Transverse colon (tissue), 4 donors: ENCODE measurements around the gene GPR68. TPM values are rescaled to one million over a fixed set of nuclear protein-coding genes. Genes with fewer than 3 reads are reported as not detected.

Source experiments
- DNase-seq: peaks from one replicate; pipeline ENCODE4 v3.0.0-alpha.2; 2019
- H3K27ac ChIP-seq, 4 donors: fragments of 200-600 bp; sonication (generic); 2 replicates each; pipeline ENCODE4 v1.5.1; 2016 to 2018; ENCODE audit warnings: inconsistent platforms in 4 of 4
- H3K27me3 ChIP-seq: fragments of 200-600 bp; sonication (generic); 2 replicates; pipeline ENCODE4 v1.5.1; 2017; ENCODE audit warnings: inconsistent platforms
- H3K36me3 ChIP-seq, 4 donors: fragments of 200-600 bp; sonication (generic); 2 replicates each; pipeline ENCODE4 v1.5.1; 2017 to 2019; ENCODE audit warnings: inconsistent platforms in 4 of 4
- H3K4me1 ChIP-seq, 4 donors: fragments of 200-600 bp; sonication (generic); 2 replicates each; pipeline ENCODE4 v1.5.1; 2017 to 2020; ENCODE audit warnings: inconsistent platforms in 4 of 4
- H3K4me3 ChIP-seq, 4 donors: fragments of 200-600 bp; sonication (generic); 1 replicate in 1 of 4; 2 replicates in 3 of 4; pipeline versions ENCODE4 v1.5.1 to v1.6.1; 2017 to 2019; ENCODE audit warnings: inconsistent platforms in 4 of 4
- H3K9me3 ChIP-seq, 2 donors: fragments of 200-600 bp; sonication (generic); 2 replicates each; pipeline ENCODE4 v1.5.1; 2017 to 2019; ENCODE audit warnings: inconsistent platforms in 2 of 2
- CTCF ChIP-seq, 5 experiments: fragments of 200-600 bp in 3 of 5; fragments of 450-650 bp in 2 of 5; sonication (generic) in 3 of 5; IDR thresholded peaks; 1 replicate in 2 of 5; 2 replicates in 3 of 5; pipeline ENCODE4 v1.5.1; 2016 to 2017; ENCODE audit warnings: antibody characterized with exemption in 5 of 5, inconsistent platforms in 3 of 5, mild to moderate bottlenecking in 2 of 5, moderate library complexity in 1 of 5
- EP300 ChIP-seq: sonication (generic); formaldehyde crosslinking; IDR thresholded peaks from one replicate; pipeline ENCODE4 v1.6.1; 2017; ENCODE audit warnings: antibody characterized with exemption, low read depth
- POLR2A ChIP-seq: fragments of 450-650 bp; IDR thresholded peaks from one replicate; pipeline ENCODE4 v1.6.1; 2016; ENCODE audit warnings: antibody characterized with exemption, mild to moderate bottlenecking, moderate library complexity
- POLR2AphosphoS5 ChIP-seq, 3 donors: sonication (generic); formaldehyde crosslinking; IDR thresholded peaks; one replicate each; pipeline ENCODE4 v1.6.1; 2016; ENCODE audit warnings: antibody characterized with exemption in 3 of 3
- WGBS, 2 donors: methylation state at CpG; one replicate each; pipeline ENCODE4 v1.1.5; 2018; ENCODE audit warnings: low coverage in 1 of 2; 5-methylcytosine and 5-hydroxymethylcytosine counted together
- in situ Hi-C, 4 donors: fragments of 200-750 bp; cut with MboI; loops; one replicate each; pipeline versions ENCODE4 v1.15.0 to v1.15.1; 2017; ENCODE audit warnings: low sequenced_read_pairs in 3 of 4, low pct_ligation_motif_present in 1 of 4, low pct_unique_long_range_greater_than_20kb in 1 of 4
- intact Hi-C: fragments of 100-400 bp; cut with DNase I; formaldehyde crosslinking; loops from one replicate; pipeline ENCODE4 v1.15.1; 2023; ENCODE audit warnings: low total_unique reads
- total RNA-seq, 4 donors: library from RNA; depleted of rRNA; stranded (reverse); fragments of >200 nt; gene quantifications; one replicate each; pipeline ENCODE4 v1.1.0, GENCODE V29; 2016

GPR68 gene
- total RNA-seq, 4 donors from 2014 or later = 0.48 to 0.80 (median 0.55) TPM; not detected in 1

GRCh38 chr14:91218014-91218413 is 26.5 kb downstream of the GPR68 start:
- peaks cover 0 to 38% (median 16%) of the 10 kb centered on the region in 4 donors for H3K36me3 ChIP-seq
- in situ Hi-C loops (no loop called here), intact Hi-C loops (no loop called here)
- no peaks in the 10 kb centered on the region for H3K27me3 ChIP-seq
- peaks cover 0 to 4% (median 0%) of the 10 kb centered on the region in 4 donors for H3K4me1 ChIP-seq
- no peak for TF ChIP-seq POLR2AphosphoS5 (IDR thresholded peaks at IDR 0.05)
- TF ChIP-seq CTCF (IDR thresholded peaks at IDR 0.05) = no peak
- no peak for TF ChIP-seq EP300
- TF ChIP-seq POLR2A = no peak
- H3K4me3 ChIP-seq = no peak overlapping the region
- no peak overlapping the region for H3K27ac ChIP-seq
- H3K9me3 ChIP-seq = no peaks in the 10 kb centered on the region
- 75 to 93% methylated on average over 2 to 4 of the region's 4 CpGs for WGBS, 2 donors
- DNase-seq = no peak

GRCh38 chr14:91216731-91217226 is 27.7 kb downstream of the GPR68 start:
- no peak for TF ChIP-seq POLR2A
- TF ChIP-seq EP300 = no peak
- TF ChIP-seq CTCF (IDR thresholded peaks at IDR 0.05) = no peak
- TF ChIP-seq POLR2AphosphoS5 (IDR thresholded peaks at IDR 0.05) = no peak
- peaks cover 0 to 4% (median 0%) of the 10 kb centered on the region in 4 donors for H3K4me1 ChIP-seq
- in situ Hi-C loops (no loop called here), intact Hi-C loops (no loop called here)
- no peak overlapping the region for H3K27ac ChIP-seq
- no peak for DNase-seq
- no peaks in the 10 kb centered on the region for H3K27me3 ChIP-seq
- H3K9me3 ChIP-seq = no peaks in the 10 kb centered on the region
- no peak overlapping the region for H3K4me3 ChIP-seq
- peaks cover 0 to 47% (median 18%) of the 10 kb centered on the region in 4 donors for H3K36me3 ChIP-seq
- WGBS, 2 donors = 95% methylated on average over 12 of the region's 13 CpGs; no CpG with 5 or more reads in 1 of the 2 donors

GRCh38 chr14:91215381-91215780 is 29.1 kb downstream of the GPR68 start:
- H3K4me3 ChIP-seq = no peak overlapping the region
- H3K27me3 ChIP-seq = no peaks in the 10 kb centered on the region
- intact Hi-C loops = no loop called here
- in situ Hi-C loops = no loop called here
- H3K9me3 ChIP-seq = no peaks in the 10 kb centered on the region
- 97% methylated on average over 10 of the region's 10 CpGs; no CpG with 5 or more reads in 1 of the 2 donors for WGBS, 2 donors
- peaks cover 0 to 4% (median 0%) of the 10 kb centered on the region in 4 donors for H3K4me1 ChIP-seq
- peaks cover 0 to 59% (median 24%) of the 10 kb centered on the region in 4 donors for H3K36me3 ChIP-seq
- no peak for TF ChIP-seq EP300
- no peak overlapping the region for H3K27ac ChIP-seq
- no peak for DNase-seq

GRCh38 chr14:91214306-91214705 is 30.2 kb downstream of the GPR68 start:
- Histone ChIP-seq H3K4me1 (no peaks in the 10 kb centered on the region), H3K27ac (no peak overlapping the region), H3K27me3 (no peaks in the 10 kb centered on the region), H3K9me3 (no peaks in the 10 kb centered on the region), H3K36me3 (peaks cover 0 to 70% (median 29%) of the 10 kb centered on the region in 4 donors), H3K4me3 (no peak overlapping the region)
- no peak for TF ChIP-seq CTCF (IDR thresholded peaks at IDR 0.05)
- no peak for TF ChIP-seq POLR2AphosphoS5 (IDR thresholded peaks at IDR 0.05)
- no peak for TF ChIP-seq EP300
- no peak for TF ChIP-seq POLR2A
- intact Hi-C loops = no loop called here
- WGBS, 2 donors = 94% methylated on average over 6 of the region's 6 CpGs; no CpG with 5 or more reads in 1 of the 2 donors
- no peak for DNase-seq
- in situ Hi-C loops = no loop called here

- 98 to 100% methylated on average over 2 of the region's 2 CpGs for WGBS, 2 donors
- DNase-seq = no peak
- Histone ChIP-seq H3K9me3 (no peaks in the 10 kb centered on the region), H3K27me3 (no peaks in the 10 kb centered on the region), H3K36me3 (peaks cover 0 to 78% (median 33%) of the 10 kb centered on the region in 4 donors), H3K27ac (no peak overlapping the region), H3K4me1 (no peaks in the 10 kb centered on the region), H3K4me3 (no peak overlapping the region)
- intact Hi-C loops = no loop called here
- in situ Hi-C loops = no loop called here
- no peak for TF ChIP-seq CTCF (IDR thresholded peaks at IDR 0.05)
- no peak for TF ChIP-seq POLR2A
- TF ChIP-seq EP300 = no peak
- no peak for TF ChIP-seq POLR2AphosphoS5 (IDR thresholded peaks at IDR 0.05)
Measured at GRCh38 chr14:91211017-91211416, 33.5 kb downstream of the GPR68 start.
